DND-41 (cell line): Measurements from ENCODE around the gene MSI2.

ENCODE experiments used
- EZH2 ChIP-seq: IDR thresholded peaks from 3 replicates; pipeline ENCODE4 v1.6.1; 2012; ENCODE audit warnings: borderline replicate concordance, low read depth, mild to moderate bottlenecking, moderate library complexity, low read length, inconsistent platforms; ENCODE audit not compliant: severe bottlenecking
- TF ChIP-seq, protein P1 (sequence below): IDR thresholded peaks from 2 replicates; pipeline ENCODE4 v1.5.1; 2012; ENCODE audit warnings: borderline replicate concordance, low read length, moderate library complexity, mild to moderate bottlenecking; ENCODE audit not compliant: poor library complexity, severe bottlenecking; ENCODE audit errors: extremely low read depth

GRCh38 chr17:57370037-57370581, 113.8 kb downstream of the MSI2 start:
- TF ChIP-seq, protein P1, sequence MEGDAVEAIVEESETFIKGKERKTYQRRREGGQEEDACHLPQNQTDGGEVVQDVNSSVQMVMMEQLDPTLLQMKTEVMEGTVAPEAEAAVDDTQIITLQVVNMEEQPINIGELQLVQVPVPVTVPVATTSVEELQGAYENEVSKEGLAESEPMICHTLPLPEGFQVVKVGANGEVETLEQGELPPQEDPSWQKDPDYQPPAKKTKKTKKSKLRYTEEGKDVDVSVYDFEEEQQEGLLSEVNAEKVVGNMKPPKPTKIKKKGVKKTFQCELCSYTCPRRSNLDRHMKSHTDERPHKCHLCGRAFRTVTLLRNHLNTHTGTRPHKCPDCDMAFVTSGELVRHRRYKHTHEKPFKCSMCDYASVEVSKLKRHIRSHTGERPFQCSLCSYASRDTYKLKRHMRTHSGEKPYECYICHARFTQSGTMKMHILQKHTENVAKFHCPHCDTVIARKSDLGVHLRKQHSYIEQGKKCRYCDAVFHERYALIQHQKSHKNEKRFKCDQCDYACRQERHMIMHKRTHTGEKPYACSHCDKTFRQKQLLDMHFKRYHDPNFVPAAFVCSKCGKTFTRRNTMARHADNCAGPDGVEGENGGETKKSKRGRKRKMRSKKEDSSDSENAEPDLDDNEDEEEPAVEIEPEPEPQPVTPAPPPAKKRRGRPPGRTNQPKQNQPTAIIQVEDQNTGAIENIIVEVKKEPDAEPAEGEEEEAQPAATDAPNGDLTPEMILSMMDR = no peak
- TF ChIP-seq EZH2 = no peak
